Vagina (tissue), 2 donors: Measurements from ENCODE around the gene IRX4.

Experiments
- POLR2A ChIP-seq, 2 donors: fragments of 450-650 bp; IDR thresholded peaks; one replicate each; pipeline ENCODE4 v1.6.1; 2017; ENCODE audit warnings: antibody characterized with exemption in 2 of 2, mild to moderate bottlenecking in 2 of 2, moderate library complexity in 2 of 2
- TF ChIP-seq, protein P1 (sequence below), 3 experiments: fragments of 450-650 bp in 2 of 3; fragments of 200-600 bp in 1 of 3; sonication (generic) in 1 of 3; IDR thresholded peaks; one replicate each; pipeline ENCODE4 v1.5.1; 2017 to 2019; ENCODE audit warnings: antibody characterized with exemption in 3 of 3, mild to moderate bottlenecking in 2 of 3, moderate library complexity in 2 of 3

DNA sequence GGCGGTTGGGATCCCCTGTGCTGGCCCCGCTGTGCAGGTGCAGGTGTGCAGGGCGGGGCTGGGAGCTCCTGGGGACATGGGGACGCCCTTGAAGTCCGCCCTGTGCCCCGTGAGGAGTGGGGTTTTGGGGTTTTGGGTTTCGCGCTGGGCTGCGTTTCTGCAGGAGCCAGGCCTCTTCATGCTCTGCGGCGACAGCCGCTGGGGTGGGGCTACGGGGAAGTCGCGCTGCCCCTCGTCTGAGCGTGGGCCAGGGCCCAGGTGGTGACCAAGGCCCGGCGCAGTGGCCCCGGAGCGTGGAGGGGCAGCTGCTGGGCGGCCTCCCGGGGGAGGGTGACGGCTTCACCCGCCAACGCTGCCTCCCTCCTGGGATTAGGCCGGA is 47.8 kb upstream of the IRX4 start:
- TF ChIP-seq, protein P1, sequence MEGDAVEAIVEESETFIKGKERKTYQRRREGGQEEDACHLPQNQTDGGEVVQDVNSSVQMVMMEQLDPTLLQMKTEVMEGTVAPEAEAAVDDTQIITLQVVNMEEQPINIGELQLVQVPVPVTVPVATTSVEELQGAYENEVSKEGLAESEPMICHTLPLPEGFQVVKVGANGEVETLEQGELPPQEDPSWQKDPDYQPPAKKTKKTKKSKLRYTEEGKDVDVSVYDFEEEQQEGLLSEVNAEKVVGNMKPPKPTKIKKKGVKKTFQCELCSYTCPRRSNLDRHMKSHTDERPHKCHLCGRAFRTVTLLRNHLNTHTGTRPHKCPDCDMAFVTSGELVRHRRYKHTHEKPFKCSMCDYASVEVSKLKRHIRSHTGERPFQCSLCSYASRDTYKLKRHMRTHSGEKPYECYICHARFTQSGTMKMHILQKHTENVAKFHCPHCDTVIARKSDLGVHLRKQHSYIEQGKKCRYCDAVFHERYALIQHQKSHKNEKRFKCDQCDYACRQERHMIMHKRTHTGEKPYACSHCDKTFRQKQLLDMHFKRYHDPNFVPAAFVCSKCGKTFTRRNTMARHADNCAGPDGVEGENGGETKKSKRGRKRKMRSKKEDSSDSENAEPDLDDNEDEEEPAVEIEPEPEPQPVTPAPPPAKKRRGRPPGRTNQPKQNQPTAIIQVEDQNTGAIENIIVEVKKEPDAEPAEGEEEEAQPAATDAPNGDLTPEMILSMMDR (IDR thresholded peaks at IDR 0.05), result no peak
- TF ChIP-seq POLR2A (IDR thresholded peaks at IDR 0.05), result no peak
